ENCODE data around the gene LRRN2.

LRRN2 gene

GRCh38 chr1:204688776-204689175, 3.2 kb upstream of the LRRN2 start:
- no peak for DNase-seq

GRCh38 chr1:204688007-204688406, 2.5 kb upstream of the LRRN2 start:
- no peak for DNase-seq

DNA sequence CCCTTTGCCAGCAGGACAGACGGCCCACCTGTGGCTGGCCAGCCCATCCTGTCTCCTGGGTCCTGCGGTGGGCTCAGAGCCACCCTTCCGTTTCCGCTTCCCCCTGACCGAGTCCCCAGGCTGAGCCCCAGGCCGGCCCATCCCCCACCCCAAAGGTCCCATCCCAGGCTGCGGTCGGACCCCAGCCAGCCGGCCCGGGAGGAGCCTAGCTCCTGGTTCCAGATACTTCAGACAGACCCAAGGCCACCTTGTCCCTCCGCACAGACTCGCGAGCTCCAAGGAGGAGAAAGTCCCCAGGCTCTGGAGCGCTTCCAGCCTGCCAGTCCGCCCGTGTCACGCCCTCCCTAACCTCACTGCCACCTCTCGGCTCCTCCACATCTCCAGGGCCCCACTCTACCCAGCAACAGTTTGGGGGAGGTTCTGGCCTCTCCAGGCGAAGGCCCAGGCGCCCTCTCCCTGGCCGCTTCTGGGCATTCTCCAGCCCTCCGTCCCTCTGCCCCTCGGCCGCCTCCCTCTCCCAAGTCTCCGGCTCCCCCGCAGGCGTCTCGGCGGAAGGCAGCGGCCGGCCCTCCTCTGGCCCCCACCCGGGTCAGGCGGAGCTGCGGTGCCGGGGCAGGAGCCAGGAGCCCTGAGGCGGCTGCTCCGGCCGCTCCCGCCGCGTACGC, 835 bp downstream of the LRRN2 start:
- no peak for DNase-seq

DNA sequence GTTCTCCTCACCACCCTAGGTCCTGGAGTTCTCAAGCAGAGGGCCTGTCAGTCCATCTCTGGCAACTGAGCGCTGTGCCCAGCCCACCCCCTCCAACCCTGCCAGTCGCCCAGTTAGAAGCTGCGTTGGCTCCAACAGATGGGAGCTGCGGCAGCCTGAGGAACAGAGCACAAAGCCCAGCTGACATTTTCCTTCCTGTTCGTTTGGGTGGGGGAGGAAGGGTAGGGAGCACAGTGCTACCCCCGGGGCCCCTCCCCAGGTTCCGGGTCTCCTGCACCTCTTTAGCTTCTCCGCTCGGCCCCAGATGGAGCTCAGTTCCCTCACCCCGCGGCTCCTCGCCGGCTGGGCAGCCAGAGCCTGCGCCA, 1.4 kb downstream of the LRRN2 start:
- DNase-seq: no peak

- DNase-seq: no peak
Measured at GRCh38 chr1:204683284-204684205, 2.0 kb downstream of the LRRN2 start.

GRCh38 chr1:204680461-204680860, 5.1 kb downstream of the LRRN2 start:
- DNase-seq: no peak

DNA sequence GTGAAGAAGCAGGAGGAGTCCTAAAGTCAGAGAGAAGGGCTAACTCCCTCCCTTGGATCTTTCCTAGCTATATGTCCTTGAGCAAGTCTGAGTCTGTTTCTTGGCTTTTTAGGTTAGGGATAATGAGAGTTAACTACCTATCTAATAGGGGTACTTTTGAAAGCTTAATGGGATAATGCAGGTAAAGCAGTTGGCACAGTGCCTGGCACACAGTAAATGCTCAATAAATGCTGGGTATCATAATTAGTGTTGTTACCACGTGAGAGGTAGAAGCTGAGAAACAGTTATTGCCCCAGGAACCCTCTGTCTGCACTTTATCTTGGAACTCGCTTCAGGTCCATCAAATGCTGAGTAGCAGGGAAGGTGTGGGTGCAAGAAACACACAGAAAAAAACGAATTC, 5.5 kb downstream of the LRRN2 start:
- DNase-seq: no peak

DNA sequence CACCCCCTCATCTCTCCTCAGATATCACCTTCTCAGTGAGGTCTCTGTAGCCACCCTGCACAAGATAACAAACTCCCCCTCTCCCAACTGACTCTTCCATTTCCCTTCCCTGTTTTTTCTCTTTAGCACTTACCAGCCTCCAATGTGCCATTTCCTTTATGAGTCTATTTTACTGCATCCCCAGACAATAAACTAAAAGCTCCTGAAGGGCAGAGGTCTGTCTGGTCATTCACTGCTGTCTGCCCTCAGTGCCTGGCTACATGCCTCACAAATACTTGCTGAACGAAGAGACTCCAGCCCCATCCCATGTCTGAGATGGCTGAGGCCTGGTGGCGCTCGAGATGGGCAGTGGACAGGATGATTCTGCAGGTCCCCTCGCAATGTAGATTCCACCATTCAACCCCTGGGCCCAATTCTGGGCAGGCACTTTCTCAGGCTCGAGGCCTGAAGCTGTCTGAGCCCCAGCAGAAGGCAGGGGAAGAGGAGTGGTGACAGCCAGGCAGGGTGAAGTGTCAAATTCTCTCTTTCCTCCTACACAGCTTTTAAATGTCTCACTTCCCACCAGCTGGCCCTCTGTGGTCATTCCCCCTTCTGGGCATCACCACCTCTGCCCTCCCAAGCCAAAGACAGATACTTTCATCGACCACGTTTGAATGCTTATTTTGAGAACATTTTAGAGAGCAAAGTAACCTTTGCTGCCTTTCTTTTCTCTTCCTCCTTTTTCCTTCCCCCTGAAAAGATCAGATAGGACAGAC, 6.6 kb downstream of the LRRN2 start:
- DNase-seq: no peak

- no peak for DNase-seq
Measured at GRCh38 chr1:204677864-204678263, 7.7 kb downstream of the LRRN2 start.

DNA sequence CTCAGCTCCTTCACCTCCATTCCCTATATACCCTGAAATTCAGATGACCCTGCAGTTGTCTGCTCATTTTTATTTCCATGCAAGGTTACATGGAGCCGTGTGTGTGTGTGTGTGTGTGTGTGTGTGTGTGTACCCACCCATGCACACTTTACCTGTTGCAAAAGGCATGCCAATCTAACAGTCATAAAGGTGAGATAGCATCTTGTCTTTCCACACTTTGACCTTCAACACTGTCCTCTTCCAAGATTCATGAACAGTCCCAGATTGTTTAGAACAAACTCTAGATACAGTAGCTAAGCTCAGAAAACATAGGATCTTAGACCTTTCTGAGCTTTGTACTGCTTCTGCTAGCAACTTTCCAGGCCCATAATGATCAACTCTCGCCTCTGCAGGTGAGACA, 9.5 kb downstream of the LRRN2 start:
- DNase-seq: no peak

DNA sequence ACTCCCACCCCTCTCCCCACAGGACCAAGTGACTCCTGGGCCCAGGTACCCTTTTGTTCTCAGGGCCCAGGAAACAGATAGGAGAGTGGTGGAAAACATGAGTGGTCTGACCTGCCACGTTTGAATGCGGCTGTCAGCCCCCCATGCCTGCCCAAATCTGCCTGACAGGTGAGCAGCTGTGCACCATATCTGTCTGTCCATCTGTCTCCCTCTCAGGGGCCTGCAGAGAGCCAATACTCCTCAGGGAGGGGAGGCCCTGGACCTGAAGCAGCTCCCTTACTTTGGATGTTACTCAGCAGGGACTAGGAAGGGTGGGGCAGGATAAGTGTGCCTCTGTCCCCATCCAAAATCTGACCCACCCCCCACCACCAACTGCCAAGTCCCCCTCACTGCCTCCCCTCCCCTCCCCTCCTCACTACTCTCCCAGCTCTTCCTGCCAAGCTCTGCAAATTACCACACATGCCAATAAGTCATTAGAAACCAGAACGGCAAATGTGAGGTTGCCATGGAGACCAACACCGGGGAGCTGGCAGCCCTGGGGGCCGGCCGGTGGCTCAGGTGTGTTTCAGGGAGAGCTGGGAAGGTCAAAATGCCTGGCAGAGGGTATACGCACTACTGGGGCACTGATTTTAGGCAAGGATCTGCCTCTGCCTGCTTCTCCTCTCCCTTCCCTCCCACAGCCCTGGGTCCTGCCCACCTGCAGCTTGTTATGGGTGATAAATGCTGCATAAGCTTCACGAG, 11.5 kb downstream of the LRRN2 start:
- no peak for DNase-seq

DNA sequence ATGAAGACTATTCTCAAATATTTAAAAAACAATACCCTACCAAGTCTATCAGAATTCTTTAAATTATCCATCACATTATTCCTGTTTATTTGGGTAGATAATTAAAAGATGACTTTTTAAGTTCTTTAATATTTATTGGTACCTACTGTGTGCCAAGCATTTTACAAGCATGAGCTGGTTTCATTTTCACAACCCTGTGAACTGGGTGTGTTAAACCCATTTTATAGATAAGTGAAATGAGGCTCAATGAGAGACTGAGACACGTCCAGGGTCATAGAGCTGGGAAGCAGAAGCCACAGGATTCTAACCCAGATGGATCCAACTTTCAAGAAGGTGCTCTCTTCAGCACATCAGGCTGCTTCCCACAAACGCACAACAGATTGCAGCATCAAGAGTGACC, 12.3 kb downstream of the LRRN2 start:
- no peak for DNase-seq

DNA sequence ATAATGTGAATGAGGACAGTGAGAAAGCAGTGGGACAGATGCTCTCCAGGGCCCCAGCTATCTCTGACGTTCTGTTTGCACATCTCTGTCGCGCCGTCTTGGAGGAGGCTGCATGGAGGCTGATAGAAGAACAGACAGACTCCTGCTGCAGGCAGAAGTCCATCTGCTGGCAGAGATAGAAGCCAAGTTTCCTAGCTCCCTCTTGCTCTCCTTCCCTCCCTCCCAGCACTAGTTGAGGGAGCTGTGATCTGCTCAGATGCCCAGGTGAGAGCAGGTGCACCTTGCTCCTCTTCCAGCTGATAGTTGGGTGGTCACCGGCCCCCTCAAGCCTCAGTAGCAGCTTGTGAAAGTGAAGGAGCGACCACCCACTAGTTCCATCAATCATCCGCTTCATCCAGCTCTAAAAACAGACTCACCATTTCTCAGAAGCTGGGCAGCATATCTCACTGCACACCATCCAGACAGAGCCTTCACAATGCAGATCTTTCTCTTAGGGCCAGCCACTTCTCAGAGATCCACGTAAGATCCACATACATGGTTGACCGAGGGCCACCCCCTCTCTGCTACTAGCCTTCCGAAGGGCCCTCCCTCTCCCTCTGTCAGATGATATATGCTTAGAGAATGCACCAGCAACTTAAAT, 12.9 kb downstream of the LRRN2 start:
- DNase-seq: no peak

- DNase-seq: no peak
Measured at GRCh38 chr1:204672069-204672468, 13.5 kb downstream of the LRRN2 start.

GRCh38 chr1:204670152-204670927, 15.2 kb downstream of the LRRN2 start:
- DNase-seq: no peak

DNA sequence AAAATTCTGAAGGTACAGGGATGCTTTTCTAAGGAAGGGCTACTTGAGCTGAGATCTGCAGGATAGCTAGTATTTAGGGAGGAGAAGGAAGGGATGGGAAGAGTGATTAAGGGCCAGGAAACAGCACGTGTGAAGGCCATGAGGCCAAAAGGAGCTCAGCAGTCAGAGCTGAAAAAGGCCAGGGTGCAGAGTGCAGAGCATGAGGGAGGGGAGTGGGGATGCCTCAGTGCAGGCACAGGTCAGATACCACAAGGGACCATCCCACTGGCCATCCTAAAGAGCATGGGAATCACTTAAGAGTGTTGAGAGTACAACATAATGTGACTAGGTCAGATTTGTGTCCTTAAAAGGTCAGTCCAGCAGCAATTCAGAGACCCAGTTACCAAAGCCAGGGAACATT, 16.0 kb downstream of the LRRN2 start:
- no peak for DNase-seq

- no peak for DNase-seq
Measured at GRCh38 chr1:204664384-204664651, 21.2 kb downstream of the LRRN2 start.

DNA sequence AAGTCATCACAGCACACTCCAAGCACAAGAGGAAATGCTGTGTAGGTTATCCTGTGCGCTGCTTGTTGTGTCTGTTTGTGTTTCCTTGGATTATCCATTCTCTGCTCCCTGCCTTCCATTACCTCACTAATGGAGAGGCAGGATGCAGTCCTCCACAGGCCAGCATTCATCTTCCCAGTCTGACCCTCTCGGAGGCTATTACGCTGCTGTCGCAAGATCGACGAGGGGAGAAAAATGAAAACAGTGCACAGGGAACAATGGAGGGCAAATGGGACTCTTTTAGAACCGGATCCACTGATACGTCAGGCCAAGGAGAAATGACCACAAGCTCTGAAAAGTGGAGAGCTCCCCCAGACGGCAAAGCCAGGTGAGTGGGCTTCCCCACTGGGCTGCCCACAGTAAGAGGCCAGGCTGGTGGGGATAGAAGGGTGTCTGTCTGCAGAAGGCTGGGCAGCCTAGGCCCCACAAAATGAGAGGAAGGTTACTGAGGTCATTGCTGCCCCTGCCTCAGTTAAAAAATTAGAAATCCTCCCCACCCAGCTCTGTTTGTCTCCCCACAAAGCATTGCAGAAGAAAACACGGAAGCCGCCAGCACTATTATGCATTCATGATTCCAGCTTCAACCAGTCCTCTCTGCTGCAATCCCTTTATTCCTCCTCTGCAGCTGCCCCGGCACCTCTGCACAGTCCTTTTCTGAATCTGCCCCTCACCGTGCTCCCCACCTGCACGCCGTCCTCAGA, 21.7 kb downstream of the LRRN2 start:
- DNase-seq: no peak

- no peak for DNase-seq
Measured at GRCh38 chr1:204662530-204662929, 23.0 kb downstream of the LRRN2 start.

GRCh38 chr1:204660509-204660908, 25.0 kb downstream of the LRRN2 start:
- no peak for DNase-seq

- no peak for DNase-seq
Measured at GRCh38 chr1:204659056-204659455, 26.5 kb downstream of the LRRN2 start.

All from stimulated activated naive CD4-positive, alpha-beta T cell treated with Interleukin-2 at 50 U/mL for 16 hours (primary cell).